ENCODE data around the gene EXOC2. TPM values are rescaled to one million over a fixed set of nuclear protein-coding genes. Genes with fewer than 3 reads are reported as not detected.
A peak's percentile ranks its signal among the peaks of the same experiment; 100 is the strongest.

Gene EXOC2
- total RNA-seq, 1 donor from 2014 or later = 17.1 TPM

- no peak for ATAC-seq
These were observed 196.3 kb downstream of the EXOC2 start for GRCh38 chr6:496649-497048.

- ATAC-seq = no peak
These were observed 198.5 kb downstream of the EXOC2 start for GRCh38 chr6:494394-494793.

- ATAC-seq = no peak
These were observed 199.1 kb downstream of the EXOC2 start for GRCh38 chr6:493840-494239.

- ATAC-seq = no peak
These were observed 200.0 kb downstream of the EXOC2 start for GRCh38 chr6:492816-493414.

GRCh38 chr6:492178-492577 is 200.8 kb downstream of the EXOC2 start:
- no peak for ATAC-seq

- ATAC-seq = no peak
These were observed 201.7 kb downstream of the EXOC2 start for GRCh38 chr6:491233-491632.

- peak; percentile 36 for ATAC-seq
These were observed 202.5 kb downstream of the EXOC2 start for GRCh38 chr6:490251-491037.

- no peak for ATAC-seq
These were observed 203.2 kb downstream of the EXOC2 start for GRCh38 chr6:489762-490161.

- no peak for ATAC-seq
These were observed 203.9 kb downstream of the EXOC2 start for GRCh38 chr6:489001-489400.

GRCh38 chr6:487956-488355 is 205.0 kb downstream of the EXOC2 start:
- peak; percentile 73 for ATAC-seq

GRCh38 chr6:485655-486170 is 207.2 kb downstream of the EXOC2 start:
- ATAC-seq = no peak

- no peak for ATAC-seq
These were observed 208.2 kb downstream of the EXOC2 start for GRCh38 chr6:484746-485145.

GRCh38 chr6:484086-484745 is 208.7 kb downstream of the EXOC2 start:
- ATAC-seq = peak; percentile 60

GRCh38 chr6:475314-475713 is 217.6 kb downstream of the EXOC2 start:
- ATAC-seq = no peak

GRCh38 chr6:474453-475185 is 218.3 kb downstream of the EXOC2 start:
- ATAC-seq = peak; percentile 31

- ATAC-seq = peak; percentile 39
These were observed 219.0 kb downstream of the EXOC2 start for GRCh38 chr6:473768-474452.

- no peak for ATAC-seq
These were observed 219.6 kb downstream of the EXOC2 start for GRCh38 chr6:473356-473755.

- ATAC-seq = no peak
These were observed 222.0 kb downstream of the EXOC2 start for GRCh38 chr6:470901-471448.

GRCh38 chr6:470051-470900 is 222.7 kb downstream of the EXOC2 start:
- no peak for ATAC-seq

- ATAC-seq = no peak
These were observed 225.3 kb downstream of the EXOC2 start for GRCh38 chr6:467671-468082.

- ATAC-seq = no peak
These were observed 225.8 kb downstream of the EXOC2 start for GRCh38 chr6:467111-467510.
